ENCODE measurements around the gene HS2ST1.

DNA sequence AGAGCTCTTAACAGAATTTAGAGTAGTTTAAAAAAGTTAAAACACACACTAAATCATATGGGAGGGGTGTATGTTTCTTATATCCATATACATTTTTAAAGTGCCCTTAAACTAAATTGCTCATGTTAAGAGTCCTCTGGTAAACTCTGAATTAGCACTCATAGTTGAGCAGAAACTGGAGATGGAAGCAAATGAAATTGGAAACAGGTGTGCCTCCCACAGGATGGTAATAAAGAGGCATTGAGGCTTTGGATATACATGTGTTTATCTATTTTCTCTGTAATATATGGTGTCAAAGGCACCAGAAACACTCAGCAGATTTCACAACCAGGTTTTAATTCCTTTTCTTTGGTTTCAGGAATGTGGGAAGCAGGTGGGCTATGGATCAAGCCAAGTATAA is 188.6 kb downstream of the HS2ST1 start:
- TF ChIP-seq, protein P1, sequence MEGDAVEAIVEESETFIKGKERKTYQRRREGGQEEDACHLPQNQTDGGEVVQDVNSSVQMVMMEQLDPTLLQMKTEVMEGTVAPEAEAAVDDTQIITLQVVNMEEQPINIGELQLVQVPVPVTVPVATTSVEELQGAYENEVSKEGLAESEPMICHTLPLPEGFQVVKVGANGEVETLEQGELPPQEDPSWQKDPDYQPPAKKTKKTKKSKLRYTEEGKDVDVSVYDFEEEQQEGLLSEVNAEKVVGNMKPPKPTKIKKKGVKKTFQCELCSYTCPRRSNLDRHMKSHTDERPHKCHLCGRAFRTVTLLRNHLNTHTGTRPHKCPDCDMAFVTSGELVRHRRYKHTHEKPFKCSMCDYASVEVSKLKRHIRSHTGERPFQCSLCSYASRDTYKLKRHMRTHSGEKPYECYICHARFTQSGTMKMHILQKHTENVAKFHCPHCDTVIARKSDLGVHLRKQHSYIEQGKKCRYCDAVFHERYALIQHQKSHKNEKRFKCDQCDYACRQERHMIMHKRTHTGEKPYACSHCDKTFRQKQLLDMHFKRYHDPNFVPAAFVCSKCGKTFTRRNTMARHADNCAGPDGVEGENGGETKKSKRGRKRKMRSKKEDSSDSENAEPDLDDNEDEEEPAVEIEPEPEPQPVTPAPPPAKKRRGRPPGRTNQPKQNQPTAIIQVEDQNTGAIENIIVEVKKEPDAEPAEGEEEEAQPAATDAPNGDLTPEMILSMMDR (IDR thresholded peaks at IDR 0.05) = no peak
- TF ChIP-seq POLR2A (IDR thresholded peaks at IDR 0.05) = no peak

Data from body of pancreas (tissue), 4 donors.